IPS-18a (cell line): ENCODE data around the gene NOS1.

Source experiments
- H3K27ac ChIP-seq: one replicate; pipeline ENCODE4 v1.5.1; 2013; ENCODE audit warnings: low read length
- H3K27me3 ChIP-seq: one replicate; pipeline ENCODE4 v1.6.1; 2013; ENCODE audit warnings: mild to moderate bottlenecking, low read length; ENCODE audit not compliant: control insufficient read depth, insufficient read depth
- H3K36me3 ChIP-seq: one replicate; pipeline ENCODE4 v1.6.1; 2013; ENCODE audit warnings: low read depth, low read length; ENCODE audit not compliant: control insufficient read depth
- H3K4me1 ChIP-seq: one replicate; pipeline ENCODE4 v1.6.1; 2013; ENCODE audit warnings: low read depth, low read length; ENCODE audit not compliant: control insufficient read depth
- H3K4me3 ChIP-seq: one replicate; pipeline ENCODE4 v1.5.1; 2013; ENCODE audit warnings: low read length
- H3K9ac ChIP-seq: one replicate; pipeline ENCODE4 v1.6.1; 2013; ENCODE audit warnings: mild to moderate bottlenecking, low read length, moderate library complexity
- H3K9me3 ChIP-seq: one replicate; pipeline ENCODE4 v1.6.1; 2013; ENCODE audit warnings: low read depth, low read length; ENCODE audit not compliant: control insufficient read depth

Gene NOS1

GRCh38 chr12:117322428-117322827, 39.0 kb downstream of the NOS1 start:
- Histone ChIP-seq H3K9ac (no peak overlapping the region), H3K36me3 (no peaks in the 10 kb centered on the region), H3K4me3 (no peak overlapping the region), H3K4me1 (no peaks in the 10 kb centered on the region), H3K9me3 (no peaks in the 10 kb centered on the region), H3K27ac (no peak overlapping the region), H3K27me3 (no peaks in the 10 kb centered on the region)

GRCh38 chr12:117321572-117321971, 39.9 kb downstream of the NOS1 start:
- no peak overlapping the region for H3K27ac ChIP-seq
- no peak overlapping the region for H3K9ac ChIP-seq
- no peaks in the 10 kb centered on the region for H3K36me3 ChIP-seq
- H3K9me3 ChIP-seq = no peaks in the 10 kb centered on the region
- H3K27me3 ChIP-seq = no peaks in the 10 kb centered on the region
- H3K4me1 ChIP-seq = no peaks in the 10 kb centered on the region
- H3K4me3 ChIP-seq = no peak overlapping the region

- H3K36me3 ChIP-seq = no peaks in the 10 kb centered on the region
- no peak overlapping the region for H3K9ac ChIP-seq
- no peak overlapping the region for H3K27ac ChIP-seq
- H3K9me3 ChIP-seq = no peaks in the 10 kb centered on the region
- H3K4me3 ChIP-seq = no peak overlapping the region
- H3K4me1 ChIP-seq = no peaks in the 10 kb centered on the region
- H3K27me3 ChIP-seq = no peaks in the 10 kb centered on the region
These were observed 42.8 kb downstream of the NOS1 start for GRCh38 chr12:117318591-117318990.

- no peaks in the 10 kb centered on the region for H3K9me3 ChIP-seq
- no peaks in the 10 kb centered on the region for H3K4me1 ChIP-seq
- no peak overlapping the region for H3K4me3 ChIP-seq
- H3K27ac ChIP-seq = no peak overlapping the region
- no peak overlapping the region for H3K9ac ChIP-seq
- no peaks in the 10 kb centered on the region for H3K27me3 ChIP-seq
- H3K36me3 ChIP-seq = no peaks in the 10 kb centered on the region
These were observed 45.1 kb downstream of the NOS1 start for GRCh38 chr12:117316336-117316735.

- Histone ChIP-seq H3K27ac (no peak overlapping the region), H3K4me1 (no peaks in the 10 kb centered on the region), H3K36me3 (no peaks in the 10 kb centered on the region), H3K9ac (no peak overlapping the region), H3K4me3 (no peak overlapping the region), H3K27me3 (no peaks in the 10 kb centered on the region), H3K9me3 (no peaks in the 10 kb centered on the region)
These were observed 47.5 kb downstream of the NOS1 start for GRCh38 chr12:117313926-117314325.

GRCh38 chr12:117312770-117313169, 48.7 kb downstream of the NOS1 start:
- no peaks in the 10 kb centered on the region for H3K9me3 ChIP-seq
- no peak overlapping the region for H3K9ac ChIP-seq
- no peak overlapping the region for H3K27ac ChIP-seq
- H3K36me3 ChIP-seq = no peaks in the 10 kb centered on the region
- no peaks in the 10 kb centered on the region for H3K27me3 ChIP-seq
- no peaks in the 10 kb centered on the region for H3K4me1 ChIP-seq
- no peak overlapping the region for H3K4me3 ChIP-seq

GRCh38 chr12:117309276-117309925, 52.0 kb downstream of the NOS1 start:
- H3K27me3 ChIP-seq = no peaks in the 10 kb centered on the region
- H3K4me3 ChIP-seq = no peak overlapping the region

GRCh38 chr12:117300174-117300573, 61.3 kb downstream of the NOS1 start:
- Histone ChIP-seq H3K27me3 (no peaks in the 10 kb centered on the region), H3K4me3 (no peak overlapping the region), H3K9me3 (no peaks in the 10 kb centered on the region), H3K9ac (no peak overlapping the region), H3K4me1 (no peaks in the 10 kb centered on the region), H3K27ac (no peak overlapping the region), H3K36me3 (no peaks in the 10 kb centered on the region)

More at GRCh38 chr12:117309276-117309925, 52.0 kb downstream of the NOS1 start:
- Histone ChIP-seq H3K4me1 (no peaks in the 10 kb centered on the region), H3K27ac (no peak overlapping the region), H3K9me3 (no peaks in the 10 kb centered on the region), H3K9ac (no peak overlapping the region), H3K36me3 (no peaks in the 10 kb centered on the region)

- no peak overlapping the region for H3K27ac ChIP-seq
These were observed 62.7 kb downstream of the NOS1 start for GRCh38 chr12:117298648-117299225.

GRCh38 chr12:117298191-117298590, 63.2 kb downstream of the NOS1 start:
- no peak overlapping the region for H3K4me3 ChIP-seq
- no peak overlapping the region for H3K27ac ChIP-seq
- no peaks in the 10 kb centered on the region for H3K4me1 ChIP-seq
- no peaks in the 10 kb centered on the region for H3K27me3 ChIP-seq
- no peaks in the 10 kb centered on the region for H3K36me3 ChIP-seq
- no peak overlapping the region for H3K9ac ChIP-seq
- no peaks in the 10 kb centered on the region for H3K9me3 ChIP-seq

More at GRCh38 chr12:117298648-117299225, 62.7 kb downstream of the NOS1 start:
- no peaks in the 10 kb centered on the region for H3K4me1 ChIP-seq
- H3K9ac ChIP-seq = no peak overlapping the region
- H3K27me3 ChIP-seq = no peaks in the 10 kb centered on the region
- H3K4me3 ChIP-seq = no peak overlapping the region
- H3K36me3 ChIP-seq = no peaks in the 10 kb centered on the region
- H3K9me3 ChIP-seq = no peaks in the 10 kb centered on the region

GRCh38 chr12:117294189-117294603, 67.2 kb downstream of the NOS1 start:
- Histone ChIP-seq H3K9ac (no peak overlapping the region), H3K4me1 (no peaks in the 10 kb centered on the region), H3K27me3 (no peaks in the 10 kb centered on the region), H3K36me3 (no peaks in the 10 kb centered on the region), H3K4me3 (no peak overlapping the region), H3K27ac (no peak overlapping the region), H3K9me3 (no peaks in the 10 kb centered on the region)

GRCh38 chr12:117293510-117293909, 67.9 kb downstream of the NOS1 start:
- Histone ChIP-seq H3K36me3 (no peaks in the 10 kb centered on the region), H3K4me3 (no peak overlapping the region), H3K4me1 (no peaks in the 10 kb centered on the region), H3K27ac (no peak overlapping the region), H3K9me3 (no peaks in the 10 kb centered on the region), H3K27me3 (no peaks in the 10 kb centered on the region), H3K9ac (no peak overlapping the region)
